Epidermal melanocyte (primary cell): ENCODE data around the gene KLRC3.
"Not testable (repeated sequence)": the region's sequence is repeated elsewhere in the genome, so short reads cannot be mapped to it uniquely, and the experiment has no call there.

ENCODE experiments used
- DNase-seq: peaks from one replicate; pipeline ENCODE4 v3.0.0; 2011; ENCODE audit warnings: low spot score; ENCODE audit not compliant: insufficient read length

Gene KLRC3

GRCh38 chr12:10420334-10420733, at the start of gene KLRC3:
Gene KLRC3 (minus strand): TSS chr12:10420595. CDS start chr12:10420550, 45 bp downstream.
- DNase-seq, result not testable (repeated sequence)

GRCh38 chr12:10469701-10470100, 49.3 kb upstream of the KLRC3 start:
- no peak for DNase-seq

- no peak for DNase-seq
Measured at GRCh38 chr12:10466311-10466710, 45.9 kb upstream of the KLRC3 start.

GRCh38 chr12:10457760-10458159, 37.4 kb upstream of the KLRC3 start:
- no peak for DNase-seq

GRCh38 chr12:10456856-10457255, 36.5 kb upstream of the KLRC3 start:
- no peak for DNase-seq

GRCh38 chr12:10455766-10456165, 35.4 kb upstream of the KLRC3 start:
- DNase-seq, result no peak

GRCh38 chr12:10454531-10454930, 34.1 kb upstream of the KLRC3 start:
- no peak for DNase-seq

- no peak for DNase-seq
Measured at GRCh38 chr12:10453156-10453555, 32.8 kb upstream of the KLRC3 start, which contains the start of gene KLRC1. Gene KLRC1 (minus strand): TSS chr12:10453377. CDS start chr12:10451156, 2,221 bp downstream.

- DNase-seq, result no peak
Measured at GRCh38 chr12:10448236-10448635, 27.8 kb upstream of the KLRC3 start.

- DNase-seq, result not testable (repeated sequence)
Measured at GRCh38 chr12:10446052-10446451, 25.7 kb upstream of the KLRC3 start.

GRCh38 chr12:10441144-10441543, 20.7 kb upstream of the KLRC3 start:
- DNase-seq, result not testable (repeated sequence)

- DNase-seq, result not testable (repeated sequence)
Measured at GRCh38 chr12:10439608-10440274, 19.3 kb upstream of the KLRC3 start.

GRCh38 chr12:10437601-10438000, 17.2 kb upstream of the KLRC3 start:
- DNase-seq, result not testable (repeated sequence)

GRCh38 chr12:10435816-10436215, 15.4 kb upstream of the KLRC3 start, which contains the start of gene KLRC2:
Gene KLRC2 (minus strand): TSS chr12:10436010. CDS start chr12:10435986, 24 bp downstream.
- DNase-seq, result not testable (repeated sequence)

- not testable (repeated sequence) for DNase-seq
Measured at GRCh38 chr12:10430623-10431022, 10.2 kb upstream of the KLRC3 start.

GRCh38 chr12:10425938-10426337, 5.5 kb upstream of the KLRC3 start:
- DNase-seq, result not testable (repeated sequence)

- DNase-seq, result not testable (repeated sequence)
Measured at GRCh38 chr12:10424260-10424899, 4.0 kb upstream of the KLRC3 start.

- DNase-seq, result not testable (repeated sequence)
Measured at GRCh38 chr12:10422159-10422558, 1.8 kb upstream of the KLRC3 start.

- no peak for DNase-seq
Measured at GRCh38 chr12:10409392-10409791, 11.0 kb downstream of the KLRC3 start, which contains the start of gene KLRC4. Gene KLRC4 (minus strand): TSS chr12:10409757. CDS start chr12:10409575, 182 bp downstream.

- no peak for DNase-seq
Measured at GRCh38 chr12:10408842-10409241, 11.6 kb downstream of the KLRC3 start.

GRCh38 chr12:10406725-10407124, 13.7 kb downstream of the KLRC3 start:
- DNase-seq, result no peak

GRCh38 chr12:10405294-10405693, 15.1 kb downstream of the KLRC3 start:
- no peak for DNase-seq

GRCh38 chr12:10404798-10405197, 15.6 kb downstream of the KLRC3 start:
- no peak for DNase-seq
